Stimulated activated CD8-positive, alpha-beta memory T cell treated with anti-CD3 and anti-CD28 coated beads, Interleukin-4, amount 100 ng/mL, for 1 hour (primary cell): Measurements from ENCODE around the gene IL9R.
"Not testable (repeated sequence)": the region's sequence is repeated elsewhere in the genome, so short reads cannot be mapped to it uniquely, and the experiment has no call there.

Experiments used
- DNase-seq, 2 donors: peaks; one replicate each; pipeline ENCODE4 v3.0.0-alpha.2; 2020; ENCODE audit warnings: low read depth in 2 of 2, low spot score in 1 of 2

The IL9R gene, protein sequence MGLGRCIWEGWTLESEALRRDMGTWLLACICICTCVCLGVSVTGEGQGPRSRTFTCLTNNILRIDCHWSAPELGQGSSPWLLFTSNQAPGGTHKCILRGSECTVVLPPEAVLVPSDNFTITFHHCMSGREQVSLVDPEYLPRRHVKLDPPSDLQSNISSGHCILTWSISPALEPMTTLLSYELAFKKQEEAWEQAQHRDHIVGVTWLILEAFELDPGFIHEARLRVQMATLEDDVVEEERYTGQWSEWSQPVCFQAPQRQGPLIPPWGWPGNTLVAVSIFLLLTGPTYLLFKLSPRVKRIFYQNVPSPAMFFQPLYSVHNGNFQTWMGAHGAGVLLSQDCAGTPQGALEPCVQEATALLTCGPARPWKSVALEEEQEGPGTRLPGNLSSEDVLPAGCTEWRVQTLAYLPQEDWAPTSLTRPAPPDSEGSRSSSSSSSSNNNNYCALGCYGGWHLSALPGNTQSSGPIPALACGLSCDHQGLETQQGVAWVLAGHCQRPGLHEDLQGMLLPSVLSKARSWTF

DNA sequence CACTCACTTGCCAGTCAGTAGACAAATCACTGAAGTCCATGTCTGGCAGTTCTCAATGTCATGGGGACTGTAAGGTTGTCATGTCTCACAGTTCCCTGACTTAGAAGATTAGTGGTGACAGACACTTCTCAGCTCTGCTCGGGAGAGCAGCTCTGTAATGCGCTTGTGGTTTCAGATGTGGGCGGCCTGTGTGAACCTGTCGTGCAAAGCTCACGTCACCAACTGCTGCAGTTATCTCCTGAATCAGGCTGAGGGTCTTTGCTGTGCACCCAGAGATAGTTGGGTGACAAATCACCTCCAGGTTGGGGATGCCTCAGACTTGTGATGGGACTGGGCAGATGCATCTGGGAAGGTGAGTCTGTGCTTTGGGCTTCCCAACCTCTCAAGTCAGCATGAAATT, at the start of gene IL9R:
IL9R (plus strand) TSS at position 261 of the 400 bp plus-strand sequence; CDS start at position 325, 64 bp downstream.
- DNase-seq = peak; percentile 11 to 13

DNA sequence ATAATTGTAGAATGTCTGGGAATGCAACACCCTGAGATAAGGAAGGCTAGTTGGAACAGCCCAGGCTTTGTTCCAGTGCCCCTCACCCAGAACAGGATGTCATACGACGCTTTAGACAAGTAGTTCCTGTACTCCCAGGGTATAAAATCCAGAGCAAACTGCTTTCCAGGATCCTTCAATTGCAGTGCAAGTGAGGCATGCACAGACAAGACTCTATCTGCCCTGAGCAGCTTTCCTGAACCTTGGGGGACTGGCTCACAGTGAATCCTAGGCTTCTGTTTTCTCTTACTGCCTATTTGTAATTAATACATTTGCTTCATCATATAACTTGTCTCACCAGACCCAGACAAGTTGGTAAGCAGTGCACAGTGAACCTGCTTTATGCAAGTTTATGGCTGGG, 48.4 kb upstream of the IL9R start:
- no peak for DNase-seq

DNA sequence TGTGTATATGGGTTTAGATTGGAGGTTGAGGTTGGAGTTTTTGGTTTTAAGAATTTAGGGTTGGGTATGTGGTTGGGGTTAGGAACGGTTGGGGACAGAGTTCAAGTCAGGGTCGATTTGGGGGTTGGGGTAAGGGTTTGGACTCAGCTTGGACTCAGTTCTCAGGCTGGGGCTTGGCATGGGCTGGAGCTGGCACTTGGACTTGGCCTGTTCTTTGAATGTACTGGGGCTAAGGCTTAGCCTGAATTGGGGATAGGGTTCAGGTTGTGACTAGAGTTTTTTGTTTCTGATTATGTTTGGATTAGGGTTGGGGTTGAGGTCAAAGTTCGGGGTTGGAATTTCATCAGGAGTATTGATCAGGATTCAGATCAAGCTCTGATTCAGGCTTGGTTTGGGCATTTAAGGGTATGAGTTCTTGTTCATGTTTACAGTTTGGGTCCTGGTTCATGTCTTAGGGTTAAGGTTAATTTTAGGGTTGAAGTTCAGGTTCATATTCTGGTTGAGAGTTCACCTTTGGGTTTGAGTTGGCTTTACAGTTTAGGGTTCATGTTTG, 46.2 kb upstream of the IL9R start:
- no peak for DNase-seq

DNA sequence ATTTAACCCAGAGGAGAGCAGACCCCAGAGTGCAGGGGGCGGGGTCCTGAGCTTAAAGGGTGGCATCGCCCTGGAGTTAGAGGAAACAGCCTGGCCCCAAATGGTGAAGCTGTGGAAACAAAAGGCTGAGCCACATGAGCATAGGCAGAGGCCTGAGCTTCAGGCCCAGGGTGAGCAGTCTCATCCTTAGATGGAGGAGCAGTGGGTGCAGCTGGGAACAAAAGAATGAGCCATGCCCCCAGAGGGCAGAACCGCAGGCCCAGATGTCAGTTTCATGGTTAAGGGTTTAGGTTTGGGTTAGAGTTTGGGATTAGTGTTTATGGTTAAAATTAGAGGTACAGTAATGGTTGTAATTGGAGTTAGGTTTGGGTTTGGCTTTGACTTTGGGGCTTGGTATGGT, 44.4 kb upstream of the IL9R start:
- no peak for DNase-seq

DNA sequence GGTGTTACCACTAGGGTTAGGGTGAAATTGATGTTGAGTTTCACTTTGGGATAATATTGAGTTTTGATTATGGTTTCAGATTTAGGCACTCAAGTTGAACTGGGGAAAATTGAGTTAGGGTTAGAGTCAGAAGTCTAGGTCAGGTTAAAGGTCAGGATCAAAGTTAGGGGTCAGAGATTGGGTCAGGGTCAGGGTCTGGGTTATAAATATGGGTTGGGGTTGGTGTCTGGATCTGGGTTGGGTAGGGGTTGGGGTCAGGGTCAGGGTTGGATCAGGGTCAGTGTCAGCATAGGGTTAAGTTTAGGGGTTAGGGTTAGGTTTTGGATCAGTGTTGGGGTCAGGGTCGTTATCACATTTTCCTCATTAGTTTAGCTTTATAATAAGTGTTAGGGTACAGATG, 42.7 kb upstream of the IL9R start:
- DNase-seq = no peak

DNA sequence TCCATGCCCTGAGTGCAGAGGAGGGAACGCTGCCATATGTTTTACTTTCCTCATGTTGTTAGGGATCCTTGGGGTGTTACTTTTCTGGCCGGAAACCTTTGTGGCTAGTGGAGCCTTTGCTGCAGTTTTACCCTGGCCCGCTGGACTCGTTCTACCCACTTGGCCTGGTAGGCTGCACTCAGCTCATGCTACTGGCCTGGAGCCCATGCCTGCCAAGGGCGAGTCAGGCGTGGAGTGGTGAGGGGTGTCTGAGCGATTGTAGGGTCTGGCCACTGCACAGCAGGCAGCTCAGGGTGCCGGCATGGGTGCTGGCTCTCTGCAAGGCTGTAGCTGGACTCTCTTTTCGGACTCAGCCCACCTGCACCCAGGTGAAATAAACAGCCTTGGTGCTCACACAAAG, 41.4 kb upstream of the IL9R start:
- no peak for DNase-seq

DNA sequence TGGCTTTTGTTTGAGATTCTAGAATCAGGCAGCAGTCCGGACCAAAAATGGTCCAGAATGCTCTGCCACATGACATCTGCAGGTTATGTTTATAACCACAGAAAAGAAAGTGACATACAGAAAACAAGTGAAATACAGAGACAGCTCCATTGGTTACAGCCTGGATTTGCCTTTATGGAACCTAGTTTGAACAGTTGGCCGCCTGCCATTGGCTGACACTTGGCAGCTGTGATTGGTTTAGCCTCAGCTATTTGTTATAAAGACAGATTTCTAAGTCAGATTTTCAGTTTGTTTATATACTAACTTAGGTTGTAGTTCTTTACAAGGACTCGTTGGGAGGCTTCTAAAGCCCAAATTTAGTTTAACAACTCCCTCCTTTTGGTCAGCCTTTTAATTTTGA, 40.8 kb upstream of the IL9R start:
- DNase-seq = no peak

DNA sequence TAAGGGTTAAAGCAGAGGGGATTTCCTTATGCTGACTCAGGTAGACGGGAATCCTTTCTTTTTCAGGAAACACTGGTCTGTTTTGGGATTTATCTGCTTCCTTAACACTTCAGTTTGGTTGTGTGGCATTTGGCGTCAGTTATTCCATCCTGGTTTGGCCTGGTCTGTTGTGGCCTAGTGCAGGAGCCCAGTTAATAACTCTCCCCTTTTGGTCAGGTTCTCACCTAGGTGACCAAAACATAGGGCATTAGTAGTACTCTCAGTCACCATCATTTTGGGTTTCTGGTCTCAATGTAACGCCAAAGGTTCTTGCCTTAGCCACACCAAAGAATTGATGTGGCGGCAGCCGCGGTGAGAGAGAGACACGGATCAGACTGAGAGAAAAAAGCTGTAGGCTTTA, 39.7 kb upstream of the IL9R start:
- DNase-seq = no peak

DNA sequence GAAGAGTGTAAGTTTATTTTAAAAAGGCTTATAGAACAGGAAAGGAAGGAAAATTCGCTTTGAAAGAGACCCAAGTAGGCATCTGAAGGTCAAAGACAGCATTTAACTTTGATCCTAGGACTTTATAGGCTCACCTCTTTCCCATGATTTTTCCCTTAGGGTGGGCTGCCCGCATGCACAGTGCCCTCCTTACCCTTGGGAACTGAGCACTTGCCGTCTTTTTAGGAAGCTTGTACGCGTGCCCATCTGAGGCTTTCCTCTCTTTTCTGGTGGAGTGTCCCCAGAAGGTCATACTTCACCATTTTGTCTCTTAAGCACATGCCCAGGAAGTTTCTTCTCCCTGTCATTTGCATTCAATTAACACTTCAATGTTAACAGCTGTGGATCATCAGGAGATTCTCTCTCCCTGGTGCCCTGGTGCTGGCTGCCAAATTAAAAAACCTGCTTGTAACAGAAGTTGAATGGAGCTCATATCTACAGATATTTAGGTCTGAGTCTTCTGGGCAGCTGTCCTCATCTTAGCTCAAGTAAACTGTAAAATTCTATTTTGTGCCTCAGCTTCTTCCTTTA, 38.4 kb upstream of the IL9R start:
- no peak for DNase-seq

DNA sequence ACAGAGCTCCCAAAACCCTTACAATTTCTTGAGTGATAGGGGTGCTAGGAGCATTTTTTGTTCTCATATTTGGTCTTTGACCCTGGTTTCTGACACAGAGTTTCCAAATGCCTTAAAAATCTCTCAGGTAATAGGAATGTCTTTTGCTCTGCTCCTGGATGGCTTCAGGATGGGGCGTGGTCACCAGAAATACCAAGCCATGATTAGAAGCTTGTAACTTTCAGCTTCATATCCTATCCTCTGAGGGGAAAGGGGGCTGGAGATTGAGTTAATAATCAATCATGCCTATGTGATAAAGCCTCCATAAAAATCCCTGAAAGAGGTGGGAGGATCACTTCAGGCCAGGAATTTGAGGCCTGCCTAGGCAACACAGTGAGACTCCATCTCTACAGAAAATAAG, 34.6 kb upstream of the IL9R start:
- no peak for DNase-seq

DNA sequence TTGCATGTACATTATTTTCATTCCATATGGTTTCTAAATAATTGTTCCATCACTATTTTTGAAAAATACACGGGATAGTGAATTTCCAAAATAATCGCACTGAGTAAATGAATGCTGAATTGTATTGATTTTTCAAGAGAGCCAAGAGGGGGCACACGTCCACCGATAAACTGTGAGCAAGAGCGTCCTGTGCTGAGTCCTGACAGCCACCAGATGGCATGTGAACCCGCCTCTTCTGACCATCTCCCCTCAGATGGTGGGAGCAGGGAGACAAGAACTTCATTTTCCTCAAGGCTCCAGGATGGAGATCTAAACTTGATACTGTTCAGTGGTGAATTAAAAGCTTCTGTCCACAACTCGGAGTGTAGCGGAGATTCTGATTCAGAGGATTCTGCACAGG, 30.6 kb upstream of the IL9R start:
- peak in 1 of 2 donors; percentile 9 for DNase-seq

DNA sequence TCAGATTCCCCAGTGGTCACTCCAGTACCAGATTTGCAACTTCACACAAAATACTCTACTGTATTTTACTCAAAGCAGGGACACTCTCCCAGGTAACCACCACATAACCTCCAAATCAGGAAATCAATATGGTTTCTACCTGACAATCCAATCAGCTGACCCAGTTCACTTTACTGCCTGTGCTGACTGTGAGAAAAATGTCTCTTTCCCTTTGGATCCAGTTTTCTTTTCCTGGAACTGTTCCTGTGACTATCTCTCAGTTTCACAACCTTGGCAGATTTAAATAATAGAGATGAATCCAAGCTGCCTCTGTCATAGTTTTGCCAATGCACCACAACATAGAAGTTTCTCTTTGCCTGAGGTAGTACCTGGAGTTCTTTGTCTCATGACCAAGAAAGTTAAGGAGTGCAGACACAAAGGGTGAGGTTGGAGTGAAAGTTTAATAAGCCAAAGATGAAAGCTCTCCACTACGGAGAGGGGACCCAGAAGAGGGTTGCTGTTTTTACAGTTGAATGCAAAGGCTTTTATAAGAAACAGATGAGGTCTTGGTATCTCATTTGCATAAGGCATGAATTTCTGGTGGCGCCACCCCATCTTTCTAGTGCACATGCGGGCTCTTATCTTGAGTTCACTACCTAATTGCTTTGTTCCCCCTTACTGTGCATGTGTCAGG, 29.7 kb upstream of the IL9R start:
- DNase-seq = no peak

DNA sequence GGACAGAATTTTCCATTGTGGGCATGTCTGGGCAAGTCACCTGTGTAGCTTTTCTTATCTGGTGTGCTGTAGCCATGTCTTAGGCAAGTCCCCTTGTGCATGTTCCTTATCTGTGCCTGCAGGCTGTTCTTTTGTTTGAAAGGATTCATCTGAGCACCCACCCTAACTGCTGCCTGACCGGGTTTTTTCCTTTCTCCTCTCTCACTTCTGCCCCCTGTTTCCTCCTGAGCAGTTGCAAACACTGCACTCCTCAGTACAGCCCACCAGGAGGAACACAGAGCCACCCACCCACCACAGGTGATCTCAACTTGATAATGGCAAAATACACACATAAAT, 29.2 kb upstream of the IL9R start:
- no peak for DNase-seq

DNA sequence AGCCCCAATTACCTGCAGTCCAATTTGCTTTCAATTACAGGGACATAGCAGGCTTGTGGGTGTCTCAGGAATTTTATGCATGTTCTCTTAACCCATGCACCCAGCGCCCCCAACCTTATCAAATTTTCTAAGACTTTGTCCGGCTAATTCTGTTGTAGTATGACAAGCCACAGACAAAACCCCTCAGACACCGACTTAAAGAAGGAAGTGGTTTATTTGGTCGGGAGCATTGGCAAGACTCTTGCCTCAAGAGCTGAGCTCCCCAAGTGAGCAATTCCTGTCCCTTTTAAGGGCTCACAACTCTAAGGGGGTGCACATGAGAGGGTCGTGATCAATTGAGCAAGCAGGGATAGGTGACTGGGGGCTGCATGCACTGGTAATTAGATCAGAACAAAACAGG, 28.7 kb upstream of the IL9R start:
- no peak for DNase-seq

DNA sequence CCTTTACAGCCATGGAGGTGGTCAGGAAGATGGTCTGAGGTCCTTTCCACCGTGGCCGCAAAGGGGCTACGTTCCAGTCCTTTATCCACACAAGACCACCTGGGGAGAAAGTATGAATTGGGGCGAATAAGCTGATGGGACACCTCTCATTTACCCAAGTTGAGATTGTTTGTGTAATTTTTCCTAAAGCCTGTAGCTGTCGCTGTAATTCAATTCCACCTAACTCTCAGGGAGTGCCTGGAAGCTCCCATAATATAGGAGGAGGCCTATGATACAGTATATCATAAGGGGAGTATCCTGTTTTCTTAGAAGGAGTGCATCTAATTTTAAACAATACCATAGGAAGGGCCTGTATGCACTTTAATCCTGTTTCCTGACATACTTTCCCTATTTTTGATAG, 25.8 kb upstream of the IL9R start:
- DNase-seq = not testable (repeated sequence)

DNA sequence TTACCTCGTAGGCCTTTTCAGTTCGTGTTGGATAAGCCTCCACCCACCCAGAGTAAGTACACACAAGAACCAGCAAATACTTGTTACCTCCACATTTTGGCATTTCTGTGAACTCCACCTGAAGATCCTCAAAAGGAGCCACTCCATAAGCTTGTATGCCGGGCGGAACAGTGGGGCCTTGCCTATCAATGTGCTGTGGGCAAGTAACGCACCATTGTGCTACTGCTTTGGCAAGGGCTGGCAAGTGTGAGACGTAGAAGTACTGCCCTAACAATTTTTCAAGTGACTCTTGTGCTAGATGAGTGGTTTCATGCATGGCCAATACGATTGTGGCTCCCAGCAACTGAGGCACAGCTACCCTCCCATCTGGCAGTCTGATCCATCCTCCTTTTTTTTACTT, 25.3 kb upstream of the IL9R start:
- not testable (repeated sequence) for DNase-seq

DNA sequence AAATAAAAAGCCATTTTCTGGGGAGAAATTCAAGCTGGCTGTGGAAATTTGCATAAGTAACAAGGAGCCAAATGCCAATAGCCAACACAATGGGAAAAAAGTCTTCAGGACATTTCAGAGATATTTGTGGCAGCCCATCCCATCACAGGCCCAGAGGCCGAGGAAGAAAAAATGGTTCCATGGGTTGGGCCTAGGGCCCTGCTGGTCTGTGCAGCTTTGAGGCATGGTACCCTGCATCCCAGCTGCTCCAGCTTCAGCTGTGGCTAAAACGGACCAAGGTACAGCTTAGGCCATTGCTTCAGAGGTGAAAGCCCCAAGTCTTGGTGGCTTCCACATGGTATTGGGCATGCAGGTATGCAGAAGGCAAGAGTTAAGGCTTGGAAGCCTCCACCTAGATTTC, 14.2 kb upstream of the IL9R start:
- no peak for DNase-seq

DNA sequence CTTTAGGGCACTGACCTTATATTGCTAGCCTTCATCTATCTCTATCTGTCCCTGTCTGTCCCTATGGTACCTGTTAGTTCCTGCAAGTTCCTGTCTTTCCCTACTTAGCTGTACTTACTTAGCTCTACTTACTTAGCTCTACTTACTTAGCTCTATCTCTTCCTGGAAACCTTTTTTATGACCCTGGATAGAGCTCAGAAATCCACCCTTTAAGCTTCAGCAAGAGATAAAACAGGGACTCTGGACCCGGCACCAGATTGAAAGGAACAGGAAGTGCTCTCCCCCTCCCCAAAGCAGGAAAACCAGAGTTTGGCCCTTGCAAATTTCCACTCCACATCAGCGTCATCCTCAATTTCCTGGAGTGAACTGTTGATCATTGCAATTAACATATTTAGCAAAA, 12.3 kb upstream of the IL9R start:
- DNase-seq = no peak

DNA sequence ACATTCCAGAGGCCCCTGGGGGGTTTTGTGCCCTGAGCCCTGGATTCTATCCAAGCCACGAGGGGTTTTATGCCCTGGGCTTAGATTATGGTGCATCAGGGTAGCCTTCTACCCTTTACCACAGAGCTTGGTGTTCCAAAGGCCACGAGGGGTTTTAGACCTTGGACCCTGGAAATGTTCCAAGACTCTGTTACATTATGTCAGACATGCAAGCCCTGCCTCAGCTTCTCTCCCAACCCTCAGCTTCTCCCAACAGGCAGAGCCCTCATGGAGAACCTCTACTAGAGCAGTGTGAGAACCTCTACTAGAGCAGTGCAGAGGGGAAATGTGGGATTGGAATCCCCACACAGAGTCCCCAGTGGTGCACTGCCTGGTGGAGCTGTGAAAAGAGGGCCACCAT, 10.5 kb upstream of the IL9R start:
- not testable (repeated sequence) for DNase-seq

DNA sequence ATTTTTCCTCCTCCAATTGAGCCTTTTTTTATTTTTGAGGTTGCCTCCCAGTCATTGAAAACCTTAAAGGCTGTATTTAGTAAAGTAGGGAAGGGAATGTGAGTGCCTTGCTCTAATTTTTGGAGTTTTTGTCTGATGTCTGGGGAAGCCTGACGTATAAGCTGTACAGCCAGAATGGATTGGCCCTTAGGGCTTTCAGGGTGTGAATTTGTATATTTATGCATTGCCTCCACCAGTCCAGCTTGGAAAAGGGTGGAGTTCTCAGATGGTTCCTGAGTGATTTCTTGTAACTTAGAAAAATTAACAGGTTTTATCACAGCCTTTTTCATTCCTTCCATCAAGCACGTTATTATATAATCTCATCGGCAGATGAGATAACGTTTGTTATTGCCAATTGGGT, 8.6 kb upstream of the IL9R start:
- no peak for DNase-seq

DNA sequence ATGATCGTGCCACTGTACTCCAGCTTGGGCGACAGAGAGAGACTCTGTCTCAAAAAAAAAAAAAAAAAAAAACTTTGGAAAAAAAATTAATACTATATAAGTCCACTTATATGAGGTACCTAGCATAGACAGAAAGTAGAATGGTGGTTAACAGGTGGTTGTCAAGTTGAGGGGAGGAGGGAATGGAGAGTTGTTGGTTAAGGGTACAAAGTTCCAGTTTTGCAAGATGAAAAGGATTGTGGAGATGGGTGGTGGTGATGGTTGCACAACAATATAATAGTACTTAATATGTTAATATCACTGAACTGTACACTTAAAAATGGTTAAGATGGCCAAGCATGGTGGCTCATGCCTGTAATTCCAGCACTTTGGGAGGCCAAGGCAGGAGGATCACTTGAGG, 4.1 kb upstream of the IL9R start:
- DNase-seq = no peak

DNA sequence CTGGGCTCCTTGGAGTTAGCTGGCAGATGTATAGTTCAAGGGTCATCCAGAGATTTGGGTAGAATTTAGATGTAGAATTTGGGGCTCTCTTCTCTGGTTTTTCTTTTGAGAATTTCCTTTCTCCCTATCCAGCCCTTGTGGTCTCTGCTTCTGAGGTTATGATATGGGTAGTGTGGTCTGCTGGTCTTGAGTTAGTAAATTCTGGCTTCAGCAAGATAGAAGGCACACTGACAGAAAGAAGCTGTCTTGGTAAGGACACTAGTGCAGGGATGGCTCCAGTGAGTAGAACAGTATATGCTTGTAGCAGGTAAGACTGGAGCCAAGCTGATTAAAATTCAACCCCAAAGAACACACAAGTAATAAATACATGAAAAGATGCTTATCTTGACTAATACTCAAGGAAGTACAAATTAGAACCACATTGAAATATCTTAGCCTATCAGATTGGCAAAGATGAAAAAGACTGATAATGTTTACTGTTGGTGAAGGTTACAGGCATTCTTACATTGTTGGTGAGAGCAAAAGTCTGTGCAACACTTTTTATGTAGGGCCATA, 2.1 kb upstream of the IL9R start:
- no peak for DNase-seq
